GM12878 (cell line): ENCODE data around the gene SMIM14. TPM values are rescaled to one million over a fixed set of nuclear protein-coding genes. Genes with fewer than 3 reads are reported as not detected.

Experiments used
- ATAC-seq: fragments of 200-7000 bp; cut with Tn5 transposase; 3 replicates; pipeline ENCODE4 v1.9.1; 2020; ENCODE audit warnings: mild to moderate bottlenecking, moderate library complexity
- BruUV-seq: library from RNA; stranded (reverse); fragments of 400-500 nt; replicated peaks from 2 replicates; lab custom pipeline; 2021; lab: Mats Ljungman, UMichigan
- CTCF ChIA-PET: fragments of 300-600 bp; sonication (Branson Sonifier 250); formaldehyde crosslinking; extraction: SDS; loops from one replicate; lab custom pipeline; 2021; ENCODE audit warnings: inconsistent platforms; lab: Yijun Ruan, JAX
- POLR2A ChIA-PET: fragments of 350-600 bp; formaldehyde crosslinking; extraction: SDS; loops from one replicate; lab custom pipeline; 2021; ENCODE audit warnings: inconsistent platforms; lab: Charles Lee
- RAD21 ChIA-PET: fragments of 300-600 bp; sonication (Branson Sonifier 250); formaldehyde crosslinking; loops from one replicate; lab custom pipeline; 2023; ENCODE audit warnings: antibody characterized with exemption; ENCODE audit not compliant: unreplicated experiment; lab: Charles Lee
- SMC1A ChIA-PET: fragments of 300-600 bp; sonication (Branson Sonifier 250); formaldehyde crosslinking; loops from one replicate; lab custom pipeline; 2023; ENCODE audit not compliant: unreplicated experiment, uncharacterized antibody; lab: Charles Lee
- DNase-seq: peaks from one replicate; pipeline ENCODE4 v3.0.0-alpha.2; 2011; ENCODE audit warnings: low read depth, low spot score
- FAIRE-seq: peaks from 3 replicates; lab custom pipeline; 2011; peaks lifted over from hg19 to GRCh38; lab: Jason Lieb, UNC
- H2AFZ ChIP-seq: 2 replicates; pipeline ENCODE4 v1.6.0; 2011; ENCODE audit warnings: low read depth, low read length, control low read depth; ENCODE audit not compliant: control insufficient read depth
- H3K27ac ChIP-seq: 2 replicates; pipeline ENCODE4 v1.5.1; 2011; ENCODE audit warnings: control low read depth; ENCODE audit not compliant: control insufficient read depth, insufficient read depth
- H3K27me3 ChIP-seq, 2 experiments: replicated peaks in 1 of 2; 2 replicates each; pipeline versions ENCODE4 v1.6.0 to v1.6.1; 2011; ENCODE audit warnings: low read length in 1 of 2; ENCODE audit not compliant: control insufficient read depth in 2 of 2, insufficient read depth in 2 of 2
- H3K36me3 ChIP-seq, 2 experiments: 2 replicates each; pipeline ENCODE4 v1.5.1; 2011; ENCODE audit warnings: low read length in 1 of 2; ENCODE audit not compliant: control insufficient read depth in 2 of 2, insufficient read depth in 2 of 2
- H3K4me1 ChIP-seq: 2 replicates; pipeline ENCODE4 v1.6.1; 2011; ENCODE audit warnings: mild to moderate bottlenecking, low read length, moderate library complexity, mixed read lengths; ENCODE audit not compliant: control insufficient read depth, insufficient read depth
- H3K4me2 ChIP-seq: 2 replicates; pipeline ENCODE4 v1.6.0; 2011; ENCODE audit warnings: control low read depth; ENCODE audit not compliant: control insufficient read depth, insufficient read depth
- H3K4me3 ChIP-seq: fragments of 200-600 bp; sonication (generic); 2 replicates; pipeline ENCODE4 v1.5.1; 2016
- H3K79me2 ChIP-seq: 2 replicates; pipeline ENCODE4 v1.6.0; 2011; ENCODE audit warnings: low read length; ENCODE audit not compliant: control insufficient read depth, insufficient read depth
- H3K9ac ChIP-seq: 2 replicates; pipeline ENCODE4 v1.8.0; 2011; ENCODE audit warnings: low read length, control low read depth, mixed read lengths; ENCODE audit not compliant: control insufficient read depth, insufficient read depth
- H3K9me3 ChIP-seq: replicated peaks from 3 replicates; pipeline ENCODE4 v1.5.1; 2011; ENCODE audit warnings: mild to moderate bottlenecking, low read length; ENCODE audit not compliant: control insufficient read depth, insufficient read depth
- H4K20me1 ChIP-seq: 2 replicates; pipeline ENCODE4 v1.6.0; 2011; ENCODE audit not compliant: control insufficient read depth, insufficient read depth
- ASH2L ChIP-seq: fragments of 300-600, 200-600 bp; sonication (generic); IDR thresholded peaks from 2 replicates; pipeline ENCODE4 v1.6.1; 2017; ENCODE audit warnings: low read depth, mild to moderate bottlenecking, borderline replicate concordance
- HSF1 ChIP-seq: fragments of 150-350 bp; IDR thresholded peaks from 2 replicates; pipeline ENCODE4 v1.6.1; 2014; ENCODE audit warnings: mild to moderate bottlenecking, low read depth, low read length
- IKZF1 ChIP-seq: fragments of 450-650 bp; conservative IDR thresholded peaks from 2 replicates; pipeline ENCODE4 v1.6.1; 2017; ENCODE audit warnings: antibody characterized with exemption, mild to moderate bottlenecking
- IKZF2 ChIP-seq, 2 experiments: fragments of 450-650 bp; IDR thresholded peaks; 2 replicates each; pipeline ENCODE4 v1.6.1; 2017; ENCODE audit warnings: mild to moderate bottlenecking in 2 of 2, moderate library complexity in 2 of 2
- JUNB ChIP-seq: IDR thresholded peaks from 2 replicates; pipeline ENCODE4 v1.6.1; 2016; ENCODE audit warnings: antibody characterized with exemption, mild to moderate bottlenecking
- LARP7 ChIP-seq: fragments of 450-650 bp; IDR thresholded peaks from 2 replicates; pipeline ENCODE4 v1.6.1; 2017; ENCODE audit warnings: mild to moderate bottlenecking
- MAX ChIP-seq: IDR thresholded peaks from 2 replicates; pipeline ENCODE4 v1.6.1; 2012; ENCODE audit warnings: low read depth, low read length, improper control_type of control experiment
- MEF2B ChIP-seq: fragments of 450-650 bp; IDR thresholded peaks from 2 replicates; pipeline ENCODE4 v1.6.1; 2018; ENCODE audit warnings: mild to moderate bottlenecking, moderate library complexity; ENCODE audit not compliant: partially characterized antibody, poor library complexity, severe bottlenecking
- MYB ChIP-seq: fragments of 150-350 bp; IDR thresholded peaks from 2 replicates; pipeline ENCODE4 v1.6.1; 2014; ENCODE audit warnings: mild to moderate bottlenecking, low read depth, low read length, borderline replicate concordance
- NR2C1 ChIP-seq: fragments of 450-650 bp; IDR thresholded peaks from 2 replicates; pipeline ENCODE4 v1.6.1; 2017; ENCODE audit warnings: antibody characterized with exemption, mild to moderate bottlenecking, moderate library complexity
- NR2C2 ChIP-seq: IDR thresholded peaks from 2 replicates; pipeline ENCODE4 v1.6.1; 2011; ENCODE audit warnings: borderline replicate concordance, low read depth; ENCODE audit not compliant: control insufficient read depth, insufficient read length
- NR2F1 ChIP-seq: fragments of 450-650 bp; conservative IDR thresholded peaks from 2 replicates; pipeline ENCODE4 v1.6.1; 2017; ENCODE audit warnings: mild to moderate bottlenecking
- PKNOX1 ChIP-seq: fragments of 450-650 bp; IDR thresholded peaks from 2 replicates; pipeline ENCODE4 v1.6.1; 2016; ENCODE audit warnings: mild to moderate bottlenecking
- PML ChIP-seq: IDR thresholded peaks from 2 replicates; pipeline ENCODE4 v1.6.1; 2012; ENCODE audit warnings: low read length, inconsistent platforms
- RAD51 ChIP-seq: fragments of 450-650 bp; IDR thresholded peaks from 2 replicates; pipeline ENCODE4 v1.6.1; 2016; ENCODE audit warnings: moderate library complexity, mild to moderate bottlenecking, inconsistent platforms
- RBBP5 ChIP-seq: fragments of 200-600 bp; sonication (generic); conservative IDR thresholded peaks from 2 replicates; pipeline ENCODE4 v1.6.1; 2016
- RELB ChIP-seq: fragments of 450-650 bp; IDR thresholded peaks from 2 replicates; pipeline ENCODE4 v1.6.1; 2017; ENCODE audit warnings: low read depth, mild to moderate bottlenecking, moderate library complexity
- RUNX3 ChIP-seq: IDR thresholded peaks from 2 replicates; pipeline ENCODE4 v1.6.1; 2012; ENCODE audit warnings: low read length, inconsistent platforms
- ZNF217 ChIP-seq: fragments of 450-650 bp; IDR thresholded peaks from 2 replicates; pipeline ENCODE4 v1.6.1; 2017; ENCODE audit warnings: antibody characterized with exemption, mild to moderate bottlenecking
- ZNF384 ChIP-seq: IDR thresholded peaks from 2 replicates; pipeline ENCODE4 v1.6.1; 2012; ENCODE audit warnings: low read depth, mild to moderate bottlenecking, low read length, improper control_type of control experiment, borderline replicate concordance
- ZNF622 ChIP-seq: fragments of 450-650 bp; IDR thresholded peaks from 2 replicates; pipeline ENCODE4 v1.6.1; 2017; ENCODE audit warnings: mild to moderate bottlenecking, inconsistent platforms
- WGBS: methylation state at CpG from one replicate; pipeline ENCODE4 v1.1.6; 2016; ENCODE audit warnings: low lambda C conversion rate; ENCODE audit not compliant: insufficient replicate concordance, insufficient coverage; ENCODE audit errors: missing lambda C conversion rate; 5-methylcytosine and 5-hydroxymethylcytosine counted together
- in situ Hi-C: fragments of 300-500 bp; cut with MboI; formaldehyde crosslinking; loops from 9 replicates; pipeline ENCODE4 v1.14.3; 2018; ENCODE audit warnings: mixed read lengths
- intact Hi-C: fragments of 100-400 bp; cut with micrococcal nuclease; formaldehyde crosslinking; loops from one replicate; pipeline ENCODE4 v1.14.2; 2022; ENCODE audit not compliant: unreplicated experiment
- polyA plus RNA-seq, 11 experiments: library from polyadenylated mRNA; depleted of rRNA in 4 of 11; unstranded in 6 of 11; stranded (reverse) in 5 of 11; fragments of >200 nt; fragmentation: Nextera tagmentation in 4 of 11; fragmentation: Illumina TruSeq in 1 of 11; extraction: Ambion mirVana in 4 of 11; extraction: Trizol in 1 of 11; gene quantifications; 1 replicate in 1 of 11; 2 replicates in 10 of 11; pipeline versions ENCODE4 v1.2.1 to v1.2.3, GENCODE V29; 2011 to 2016; ENCODE audit warnings: inconsistent platforms in 2 of 11, missing spikeins in 2 of 11, low read depth in 1 of 11
- total RNA-seq, 4 experiments: library from RNA; depleted of rRNA in 3 of 4; stranded (reverse); fragments of >200 nt in 3 of 4; fragmentation: Illumina TruSeq in 1 of 4; extraction: Trizol in 1 of 4; gene quantifications; 2 replicates each; pipeline versions ENCODE4 v1.2.1 to v1.2.3, GENCODE V29; 2013 to 2021

Gene SMIM14
- total and polyA plus RNA-seq, 10 of the 15 experiments (the other 5 are each of a cell fraction or from before 2014, with no cell fraction given): 125 to 671 (median 188) TPM

GRCh38 chr4:39613093-39613656, 25.5 kb downstream of the SMIM14 start:
- RAD21 ChIA-PET: interaction anchor here (1.0 to 11.2 kb wide), 7 partner anchors 12 to 86 kb away, joined by 3 to 217 read pairs (median 6); partner anchors contain the start of genes SMIM14, UBE2K and UGDH
- CTCF ChIA-PET: interaction anchor here (0.6 to 9.9 kb wide), 7 partner anchors 10 to 144 kb away, joined by 3 to 65 read pairs (median 6); no protein-coding TSS in a partner anchor
- Histone ChIP-seq H2AFZ (peak overlapping the region; percentile 54), H3K4me2 (peak overlapping the region; percentile 89), H3K79me2 (peaks cover 50% of the 10 kb centered on the region), H4K20me1 (no peaks in the 10 kb centered on the region), H3K4me1 (peaks cover 68% of the 10 kb centered on the region), H3K4me3 (peak overlapping the region; percentile 48; the same call in 1 of the 2 replicates), H3K27me3 (no peaks in the 10 kb centered on the region), H3K9me3 (no peaks in the 10 kb centered on the region), H3K36me3 (no peaks in the 10 kb centered on the region; a peak in 1 of 4 replicates), H3K9ac (peak overlapping the region; percentile 70), H3K27ac (peak overlapping the region; percentile 91)
- BruUV-seq: no TSS peak
- in situ Hi-C loops (loop anchor here (25.0 kb wide), 1 partner anchor 1476 kb away; no protein-coding TSS in a partner anchor), intact Hi-C loops (loop anchor here (1.0 to 5.0 kb wide), 3 partner anchors 13 to 86 kb away; partner anchors contain the start of genes UBE2K and UGDH)
- DNase-seq: no peak
- SMC1A ChIA-PET: interaction anchor here (0.9 to 11.3 kb wide), 7 partner anchors 14 to 144 kb away, joined by 3 to 254 read pairs (median 5); partner anchors contain the start of genes SMIM14 and UGDH
- ATAC-seq: peak; percentile 57
- WGBS: 19% methylated on average over 2 of the region's 2 CpGs
- no peak for FAIRE-seq
- POLR2A ChIA-PET: interaction anchor here (0.5 to 10.0 kb wide), 7 partner anchors 11 to 589 kb away, joined by 3 to 129 read pairs (median 4); partner anchors contain the start of genes SMIM14, UBE2K and UGDH
- TF ChIP-seq ASH2L (no peak), MAX (no peak), RAD51 (no peak), LARP7 (no peak), ZNF622 (no peak), ZNF384 (peak; percentile 91; the same call in 1 of the 2 replicates), PML (peak; percentile 27; the same call in 1 of the 2 replicates), ZNF217 (peak; percentile 88; the same call in 1 of the 2 replicates), JUNB (peak; percentile 10; the same call in 1 of the 2 replicates), NR2C2 (no peak), NR2F1 (peak; percentile 73), RBBP5 (no peak), NR2C1 (no peak), RUNX3 (peak; percentile 86), IKZF1 (peak; percentile 38; the same call in 1 of the 2 replicates), MEF2B (peak; percentile 92), RELB (peak; percentile 72; the same call in 1 of the 2 replicates), HSF1 (no peak), PKNOX1 (no peak), IKZF2 (IDR thresholded peaks at IDR 0.05) (peak; percentile 64 to 77; a peak in 2 of 4 replicates), MYB (no peak)
